T1000 (cell line): Measurements from ENCODE around the gene ZNF524.
A peak's percentile ranks its signal among the peaks of the same experiment; 100 is the strongest.
"Not testable (repeated sequence)": the region's sequence is repeated elsewhere in the genome, so short reads cannot be mapped to it uniquely, and the experiment has no call there.

Source experiments
- DNase-seq: peaks from one replicate; lab custom pipeline; 2025; ENCODE audit warnings: mixed read lengths; lab: John Stamatoyannopoulos, UW

Gene ZNF524

GRCh38 chr19:55599842-55600661 is at the start of gene ZNF524:
Gene ZNF524, plus strand, starts transcription at chr19:55600288. Its CDS starts 1,825 bp downstream, at chr19:55602113.
- DNase-seq: peak; percentile 88

- no peak for DNase-seq
Measured at GRCh38 chr19:55550321-55550650, 49.8 kb upstream of the ZNF524 start.

GRCh38 chr19:55552206-55552605 is 47.9 kb upstream of the ZNF524 start:
- no peak for DNase-seq

GRCh38 chr19:55552620-55553019 is 47.5 kb upstream of the ZNF524 start:
- no peak for DNase-seq

- DNase-seq: no peak
Measured at GRCh38 chr19:55553217-55554182, 46.6 kb upstream of the ZNF524 start.

GRCh38 chr19:55554302-55554701 is 45.8 kb upstream of the ZNF524 start:
- no peak for DNase-seq

GRCh38 chr19:55554741-55555152 is 45.3 kb upstream of the ZNF524 start:
- DNase-seq: no peak

- no peak for DNase-seq
Measured at GRCh38 chr19:55559684-55560083, 40.4 kb upstream of the ZNF524 start.

GRCh38 chr19:55563261-55563690 is 36.8 kb upstream of the ZNF524 start:
- DNase-seq: no peak

GRCh38 chr19:55566823-55567222 is 33.3 kb upstream of the ZNF524 start:
- DNase-seq: no peak

- no peak for DNase-seq
Measured at GRCh38 chr19:55567708-55568328, 32.3 kb upstream of the ZNF524 start.

- not testable (repeated sequence) for DNase-seq
Measured at GRCh38 chr19:55569477-55569876, 30.6 kb upstream of the ZNF524 start.

- not testable (repeated sequence) for DNase-seq
Measured at GRCh38 chr19:55573929-55574328, 26.2 kb upstream of the ZNF524 start.

GRCh38 chr19:55576746-55577145 is 23.3 kb upstream of the ZNF524 start:
- no peak for DNase-seq

- no peak for DNase-seq
Measured at GRCh38 chr19:55578031-55578760, 21.9 kb upstream of the ZNF524 start.

- DNase-seq: no peak
Measured at GRCh38 chr19:55578761-55579747, 21.0 kb upstream of the ZNF524 start.

- DNase-seq: no peak
Measured at GRCh38 chr19:55579766-55580621, 20.1 kb upstream of the ZNF524 start.

- DNase-seq: peak; percentile 67
Measured at GRCh38 chr19:55580628-55581144, 19.4 kb upstream of the ZNF524 start, which contains the start of gene ZNF579. Gene ZNF579, minus strand, starts transcription at chr19:55580848. Its CDS starts 1,209 bp downstream, at chr19:55579639.
